Natural killer cell (primary cell): Measurements from ENCODE around the gene SLC30A2. TPM values are rescaled to one million over a fixed set of nuclear protein-coding genes. Genes with fewer than 3 reads are reported as not detected.

ENCODE experiments used
- ATAC-seq, 3 donors: fragments of 150-1000 bp in 2 of 3; fragments of 200-7000 bp in 1 of 3; cut with Tn5 transposase; 1 replicate in 1 of 3; 2 replicates in 2 of 3; pipeline ENCODE4 v1.10.0; 2021; ENCODE audit warnings: mild to moderate bottlenecking in 2 of 3, moderate library complexity in 2 of 3
- DNase-seq, 2 donors: peaks; one replicate each; pipeline versions ENCODE4 v3.0.0 to v3.0.0-alpha.2; 2013 to 2021; ENCODE audit warnings: mixed read lengths in 1 of 2
- H3K27ac ChIP-seq: one replicate; pipeline ENCODE4 v1.5.1; 2013; ENCODE audit warnings: mild to moderate bottlenecking, low read length
- H3K27me3 ChIP-seq: one replicate; pipeline ENCODE4 v1.6.1; 2013; ENCODE audit warnings: low read length; ENCODE audit not compliant: control insufficient read depth, insufficient read depth
- H3K36me3 ChIP-seq: one replicate; pipeline ENCODE4 v1.6.1; 2013; ENCODE audit warnings: low read length; ENCODE audit not compliant: control insufficient read depth, insufficient read depth
- H3K4me1 ChIP-seq: one replicate; pipeline ENCODE4 v1.6.1; 2013; ENCODE audit warnings: low read length; ENCODE audit not compliant: control insufficient read depth, insufficient read depth
- H3K4me3 ChIP-seq: one replicate; pipeline ENCODE4 v1.5.1; 2013; ENCODE audit warnings: low read length
- H3K9me3 ChIP-seq: one replicate; pipeline ENCODE4 v1.6.1; 2013; ENCODE audit warnings: low read length; ENCODE audit not compliant: control insufficient read depth, insufficient read depth
- H3K27ac Mint-ChIP-seq, 2 donors: one replicate each; pipeline ENCODE4 v1.8.0; 2022; ENCODE audit warnings: mild to moderate bottlenecking in 2 of 2, mixed read lengths in 2 of 2, moderate library complexity in 1 of 2
- H3K27me3 Mint-ChIP-seq, 2 donors: one replicate each; pipeline ENCODE4 v1.8.0; 2022; ENCODE audit warnings: low read depth in 2 of 2, mixed read lengths in 2 of 2
- H3K36me3 Mint-ChIP-seq: one replicate; pipeline ENCODE4 v1.8.0; 2022; ENCODE audit warnings: mixed read lengths
- H3K4me1 Mint-ChIP-seq, 2 donors: one replicate each; pipeline ENCODE4 v1.8.0; 2022; ENCODE audit warnings: mixed read lengths in 2 of 2
- H3K4me3 Mint-ChIP-seq: one replicate; pipeline ENCODE4 v1.8.0; 2022; ENCODE audit warnings: mild to moderate bottlenecking, moderate library complexity, mixed read lengths
- H3K9me3 Mint-ChIP-seq, 2 donors: one replicate each; pipeline ENCODE4 v1.8.0; 2022; ENCODE audit warnings: mixed read lengths in 2 of 2
- CTCF ChIP-seq: fragments of 200-600 bp; IDR thresholded peaks from one replicate; pipeline ENCODE4 v1.8.0; 2022; ENCODE audit warnings: antibody characterized with exemption
- WGBS: methylation state at CpG from one replicate; pipeline ENCODE4 v1.1.7; 2013; ENCODE audit warnings: missing lambda C conversion rate; ENCODE audit not compliant: insufficient coverage; 5-methylcytosine and 5-hydroxymethylcytosine counted together
- intact Hi-C: fragments of 100-400 bp; cut with micrococcal nuclease; formaldehyde crosslinking; loops from one replicate; pipeline ENCODE4 v1.14.2; 2022
- total RNA-seq, 4 donors: library from RNA; stranded (reverse); fragments of 120-200 nt in 1 of 4; gene quantifications; one replicate each; pipeline versions ENCODE4 v1.2.3 to v1.2.4, GENCODE V29; 2013 to 2022

The SLC30A2 gene
- total RNA-seq, 3 donors from 2014 or later (not counting 1 experiment from before 2014, with no cell fraction given), result not detected

- intact Hi-C loops, result no loop called here
- no peak for DNase-seq
- Histone ChIP-seq H3K4me3 (no peak overlapping the region), H3K36me3 (no peaks in the 10 kb centered on the region), H3K4me1 (no peaks in the 10 kb centered on the region), H3K27ac (no peak overlapping the region), H3K27me3 (no peaks in the 10 kb centered on the region), H3K9me3 (no peaks in the 10 kb centered on the region)
- TF ChIP-seq CTCF, result no peak
- WGBS, result 94% methylated on average over 6 of the region's 6 CpGs
- Mint-ChIP-seq H3K9me3 (no peaks in the 10 kb centered on the region), H3K4me3 (no peak overlapping the region), H3K27ac (no peak overlapping the region), H3K27me3 (peaks cover 24 to 39% of the 10 kb centered on the region in 2 donors), H3K4me1 (no peaks in the 10 kb centered on the region), H3K36me3 (no peaks in the 10 kb centered on the region)
- no peak for ATAC-seq
These were observed 25.0 kb upstream of the SLC30A2 start for GRCh38 chr1:26070963-26071342.

GRCh38 chr1:26070296-26070962 is 24.5 kb upstream of the SLC30A2 start:
- ATAC-seq, result no peak
- H3K27me3 Mint-ChIP-seq, result peaks cover 24 to 39% of the 10 kb centered on the region in 2 donors
- no peaks in the 10 kb centered on the region for H3K9me3 Mint-ChIP-seq
- intact Hi-C loops, result no loop called here
- no peaks in the 10 kb centered on the region for H3K4me1 Mint-ChIP-seq
- no peaks in the 10 kb centered on the region for H3K36me3 Mint-ChIP-seq
- H3K27ac Mint-ChIP-seq, result no peak overlapping the region
- no peak overlapping the region for H3K4me3 Mint-ChIP-seq
- Histone ChIP-seq H3K9me3 (no peaks in the 10 kb centered on the region), H3K4me1 (no peaks in the 10 kb centered on the region), H3K36me3 (no peaks in the 10 kb centered on the region), H3K4me3 (no peak overlapping the region), H3K27ac (no peak overlapping the region), H3K27me3 (no peaks in the 10 kb centered on the region)
- TF ChIP-seq CTCF, result no peak
- WGBS, result 91% methylated on average over 3 of the region's 4 CpGs
- no peak for DNase-seq

GRCh38 chr1:26069941-26070295 is 24.0 kb upstream of the SLC30A2 start:
- no peaks in the 10 kb centered on the region for H3K4me1 Mint-ChIP-seq
- Histone ChIP-seq H3K27me3 (no peaks in the 10 kb centered on the region), H3K4me3 (no peak overlapping the region), H3K9me3 (no peaks in the 10 kb centered on the region), H3K4me1 (no peaks in the 10 kb centered on the region), H3K36me3 (no peaks in the 10 kb centered on the region), H3K27ac (no peak overlapping the region)
- no peaks in the 10 kb centered on the region for H3K9me3 Mint-ChIP-seq
- intact Hi-C loops, result no loop called here
- no peak overlapping the region for H3K4me3 Mint-ChIP-seq
- no peaks in the 10 kb centered on the region for H3K36me3 Mint-ChIP-seq
- TF ChIP-seq CTCF, result no peak
- WGBS, result 76% methylated on average over 1 of the region's 1 CpG
- no peak overlapping the region for H3K27ac Mint-ChIP-seq
- ATAC-seq, result no peak
- peaks cover 24 to 39% of the 10 kb centered on the region in 2 donors for H3K27me3 Mint-ChIP-seq
- DNase-seq, result no peak

GRCh38 chr1:26067432-26067911 is 21.6 kb upstream of the SLC30A2 start, which contains the start of gene TRIM63:
TRIM63 (minus strand) TSS chr1:26067630; CDS start chr1:26067494, 136 bp downstream.
- no peaks in the 10 kb centered on the region for H3K9me3 Mint-ChIP-seq
- H3K4me3 Mint-ChIP-seq, result no peak within 1 kb of the TSS

More at GRCh38 chr1:26067432-26067911, 21.6 kb upstream of the SLC30A2 start, which contains the start of gene TRIM63:
- H3K36me3 Mint-ChIP-seq, result no peaks in the 10 kb centered on the region
- no peaks in the 10 kb centered on the region for H3K9me3 ChIP-seq
- H3K27me3 Mint-ChIP-seq, result peaks cover 16 to 25% of the 10 kb centered on the region in 2 donors
- H3K4me1 ChIP-seq, result no peaks in the 10 kb centered on the region
- intact Hi-C loops, result no loop called here
- no peaks in the 10 kb centered on the region for H3K36me3 ChIP-seq
- TF ChIP-seq CTCF, result no peak
- no peak for ATAC-seq
- H3K27me3 ChIP-seq, result no peaks in the 10 kb centered on the region
- H3K27ac ChIP-seq, result no peak within 1 kb of the TSS
- no peak for DNase-seq
- WGBS, result 76% methylated on average over 9 of the region's 9 CpGs
- H3K4me3 ChIP-seq, result no peak within 1 kb of the TSS
- no peaks in the 10 kb centered on the region for H3K4me1 Mint-ChIP-seq
- H3K27ac Mint-ChIP-seq, result no peak within 1 kb of the TSS
